ENCODE results near the gene ANKHD1.

DNA sequence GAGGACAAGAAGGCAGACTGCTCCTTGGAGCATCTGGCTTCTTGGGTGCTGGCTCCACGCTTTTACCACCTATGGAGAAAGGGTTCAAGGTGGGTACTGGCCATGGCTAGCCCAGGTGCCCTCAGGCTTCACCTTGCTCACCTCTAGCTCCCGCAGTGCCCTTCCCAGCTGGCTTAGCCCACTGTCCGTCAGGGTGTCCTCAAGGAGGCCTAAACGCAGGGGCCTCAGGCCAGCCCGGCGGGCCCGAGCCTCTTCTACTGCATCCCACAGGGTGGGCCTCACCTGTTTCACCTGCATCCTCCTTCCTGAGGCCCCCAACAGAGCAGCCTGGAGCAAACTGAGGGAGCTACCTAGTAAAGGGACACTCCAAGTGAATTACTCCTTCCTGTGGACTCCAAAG, 172.1 kb downstream of the ANKHD1 start:
- TF ChIP-seq, protein P1, sequence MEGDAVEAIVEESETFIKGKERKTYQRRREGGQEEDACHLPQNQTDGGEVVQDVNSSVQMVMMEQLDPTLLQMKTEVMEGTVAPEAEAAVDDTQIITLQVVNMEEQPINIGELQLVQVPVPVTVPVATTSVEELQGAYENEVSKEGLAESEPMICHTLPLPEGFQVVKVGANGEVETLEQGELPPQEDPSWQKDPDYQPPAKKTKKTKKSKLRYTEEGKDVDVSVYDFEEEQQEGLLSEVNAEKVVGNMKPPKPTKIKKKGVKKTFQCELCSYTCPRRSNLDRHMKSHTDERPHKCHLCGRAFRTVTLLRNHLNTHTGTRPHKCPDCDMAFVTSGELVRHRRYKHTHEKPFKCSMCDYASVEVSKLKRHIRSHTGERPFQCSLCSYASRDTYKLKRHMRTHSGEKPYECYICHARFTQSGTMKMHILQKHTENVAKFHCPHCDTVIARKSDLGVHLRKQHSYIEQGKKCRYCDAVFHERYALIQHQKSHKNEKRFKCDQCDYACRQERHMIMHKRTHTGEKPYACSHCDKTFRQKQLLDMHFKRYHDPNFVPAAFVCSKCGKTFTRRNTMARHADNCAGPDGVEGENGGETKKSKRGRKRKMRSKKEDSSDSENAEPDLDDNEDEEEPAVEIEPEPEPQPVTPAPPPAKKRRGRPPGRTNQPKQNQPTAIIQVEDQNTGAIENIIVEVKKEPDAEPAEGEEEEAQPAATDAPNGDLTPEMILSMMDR (IDR thresholded peaks at IDR 0.05), result no peak
- no peak for TF ChIP-seq POLR2A (IDR thresholded peaks at IDR 0.05)
